HG02973 (cell line): ENCODE measurements around the gene TTC38.
A peak's percentile ranks its signal among the peaks of the same experiment; 100 is the strongest.

Source experiments
- ATAC-seq: cut with Tn5 transposase; IDR thresholded peaks from one replicate; pipeline ENCODE4 v1.9.1; 2021; ENCODE audit warnings: moderate library complexity; ENCODE audit not compliant: unreplicated experiment

The TTC38 gene

DNA sequence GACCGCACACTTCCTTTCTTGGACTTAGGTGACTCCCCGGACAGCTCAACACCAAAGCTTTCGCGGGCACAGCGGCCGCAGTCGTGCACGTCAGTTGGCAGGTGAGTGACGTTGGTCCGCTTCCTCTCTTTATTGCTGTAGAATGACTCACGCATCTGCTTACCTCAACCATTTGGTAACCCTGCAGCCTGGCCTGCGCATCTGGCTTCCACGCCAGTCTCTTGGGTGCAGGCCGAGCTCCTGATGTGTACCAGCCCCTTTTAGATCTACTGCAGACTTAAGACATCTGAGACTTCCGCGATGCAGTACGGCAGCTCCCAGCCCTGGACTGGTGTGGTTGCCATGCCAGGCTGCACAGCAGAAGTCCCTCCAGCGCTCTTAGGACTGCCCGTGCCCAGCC, 55.4 kb downstream of the TTC38 start:
- no peak for ATAC-seq

DNA sequence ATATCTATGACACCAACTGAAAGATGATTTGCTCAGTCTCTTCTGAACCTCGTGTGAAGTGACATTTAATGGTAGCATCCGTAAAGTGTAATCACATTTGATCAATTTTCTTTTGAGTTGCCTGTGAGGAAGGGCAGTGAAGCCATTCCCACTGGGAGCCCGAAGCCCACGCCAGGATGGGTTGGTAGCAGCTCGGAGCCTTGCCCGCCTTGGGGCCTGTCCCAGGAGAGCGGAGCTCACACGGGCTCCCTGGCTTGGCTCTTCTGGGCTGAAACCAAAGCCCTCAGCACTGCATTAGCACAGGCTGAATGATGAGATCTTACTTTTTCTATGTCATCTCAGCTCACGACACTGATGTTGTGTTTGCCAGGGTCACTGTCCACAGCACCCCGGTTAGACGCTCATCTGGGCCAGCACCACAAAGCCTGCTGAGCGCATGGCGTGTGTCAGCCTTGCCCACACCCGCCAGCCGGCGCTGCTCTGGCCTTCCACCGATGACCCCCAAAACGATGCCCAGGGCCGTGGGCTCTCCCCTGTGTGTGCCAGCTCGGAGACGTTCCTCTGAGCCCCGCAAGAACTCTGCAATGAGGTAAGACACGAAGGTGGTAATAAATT, 58.4 kb downstream of the TTC38 start:
- no peak for ATAC-seq

DNA sequence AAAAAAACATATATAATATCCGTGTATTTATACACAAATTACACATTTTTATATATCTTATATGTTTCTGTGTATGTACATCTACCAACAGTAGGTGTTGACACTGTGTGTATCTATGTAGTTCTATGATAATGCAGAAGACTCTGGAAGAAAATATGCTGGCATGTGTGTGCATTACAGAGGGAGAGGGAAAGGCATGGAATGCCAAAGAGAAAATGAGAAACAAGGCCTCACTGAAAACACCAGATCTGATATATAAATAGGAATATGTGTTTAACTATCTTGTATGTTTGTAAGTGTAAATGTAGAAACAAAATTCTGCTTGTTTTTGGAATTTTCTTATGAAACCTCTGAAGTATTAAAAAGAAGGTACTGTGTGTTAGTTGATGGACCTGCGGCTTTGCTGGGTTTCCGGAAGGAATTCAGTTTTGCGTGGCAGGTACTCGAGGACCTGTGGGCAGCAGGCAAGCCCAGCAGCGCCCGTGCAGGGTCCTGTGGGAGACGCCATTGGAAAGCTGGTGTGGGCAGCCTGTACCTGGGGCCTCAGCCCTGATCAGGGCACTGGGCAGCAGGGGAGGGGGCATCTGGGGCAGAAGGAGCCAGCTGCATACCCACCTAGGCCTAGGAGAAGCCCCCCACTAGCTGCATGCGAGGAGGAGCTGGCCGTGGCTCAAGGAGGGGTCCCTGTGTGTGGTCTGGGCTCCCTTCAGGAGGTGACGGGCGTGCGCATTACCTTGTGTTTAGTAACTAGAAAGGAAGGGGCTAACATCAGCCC, 60.1 kb downstream of the TTC38 start:
- ATAC-seq: no peak

DNA sequence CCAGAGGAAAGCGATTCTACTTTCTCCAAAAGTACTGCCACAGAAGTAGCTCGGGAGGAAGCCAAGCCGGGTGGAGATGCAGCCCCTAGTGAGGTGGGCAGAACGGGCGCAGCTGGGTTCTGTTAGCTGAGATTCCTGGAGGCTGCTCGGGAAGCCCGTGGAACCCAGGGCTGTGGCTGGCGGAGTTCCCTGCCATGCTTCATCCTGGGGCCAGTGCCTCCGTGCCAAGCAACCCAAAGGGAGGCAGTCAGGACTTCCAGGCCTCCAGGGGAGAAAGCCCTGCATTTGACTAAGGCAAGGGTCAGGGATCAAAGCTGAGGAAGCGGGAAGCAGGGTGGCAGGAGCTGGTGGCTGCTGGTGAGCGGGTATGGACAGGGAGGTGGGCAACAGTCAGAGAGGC, 61.0 kb downstream of the TTC38 start:
- no peak for ATAC-seq

DNA sequence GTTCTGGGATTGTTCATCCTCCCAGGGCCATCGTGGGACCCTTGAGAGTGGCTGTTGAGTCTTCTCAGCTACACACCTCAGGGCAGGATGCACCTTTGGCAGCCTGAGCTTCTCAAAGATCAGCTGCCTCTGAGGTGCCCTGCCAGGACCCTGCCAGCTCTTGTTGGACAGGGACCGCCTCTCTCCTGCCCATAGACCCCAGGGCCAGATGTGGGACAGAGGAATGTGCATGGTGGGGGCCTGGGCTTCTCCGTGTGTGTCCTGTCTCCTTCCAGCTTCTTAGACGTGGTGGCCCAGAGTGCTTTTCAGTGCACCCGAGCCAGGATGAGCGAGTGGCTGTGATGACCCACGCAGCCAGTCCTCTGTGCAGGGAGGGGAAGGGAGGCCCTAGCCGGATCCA, 61.8 kb downstream of the TTC38 start:
- no peak for ATAC-seq

DNA sequence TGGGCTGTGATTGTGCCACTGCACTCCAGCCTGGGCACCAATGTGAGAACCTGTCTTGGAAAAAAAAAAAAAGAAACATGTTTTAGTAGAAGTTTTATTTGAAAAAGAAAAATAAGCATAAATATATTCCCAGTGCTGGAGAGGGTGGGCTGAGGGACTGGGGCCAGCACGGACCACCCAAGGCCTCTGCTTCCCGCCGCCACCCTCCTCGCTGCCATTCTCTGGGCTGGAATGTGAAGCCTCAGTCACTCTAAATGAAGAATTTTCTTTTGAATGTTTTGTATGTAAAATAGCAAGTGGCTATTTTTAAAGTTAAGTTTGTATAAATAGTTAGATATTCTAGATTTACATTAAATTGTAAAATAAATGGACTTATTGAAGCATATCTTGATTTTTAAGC, 62.6 kb downstream of the TTC38 start:
- no peak for ATAC-seq

DNA sequence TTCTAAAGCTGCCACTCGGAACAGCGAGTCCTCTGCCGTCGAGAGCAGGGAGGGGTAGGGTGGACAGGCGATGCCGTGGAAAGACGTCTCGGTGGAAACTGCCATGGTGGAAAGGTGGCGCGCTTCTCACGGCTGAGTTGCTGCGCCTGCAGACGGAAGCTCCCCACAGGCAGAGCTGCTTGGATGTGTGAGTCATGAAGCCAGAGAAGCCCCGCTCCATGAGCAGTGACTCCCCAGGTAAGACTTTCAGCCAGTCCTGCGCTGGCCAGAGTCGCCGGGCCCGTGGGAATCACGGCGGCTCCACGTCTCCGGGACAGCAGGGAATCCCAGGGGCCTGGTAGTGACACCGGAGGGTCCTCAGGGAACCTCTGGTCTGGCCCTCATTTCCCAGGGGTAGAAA, 63.7 kb downstream of the TTC38 start:
- no peak for ATAC-seq

DNA sequence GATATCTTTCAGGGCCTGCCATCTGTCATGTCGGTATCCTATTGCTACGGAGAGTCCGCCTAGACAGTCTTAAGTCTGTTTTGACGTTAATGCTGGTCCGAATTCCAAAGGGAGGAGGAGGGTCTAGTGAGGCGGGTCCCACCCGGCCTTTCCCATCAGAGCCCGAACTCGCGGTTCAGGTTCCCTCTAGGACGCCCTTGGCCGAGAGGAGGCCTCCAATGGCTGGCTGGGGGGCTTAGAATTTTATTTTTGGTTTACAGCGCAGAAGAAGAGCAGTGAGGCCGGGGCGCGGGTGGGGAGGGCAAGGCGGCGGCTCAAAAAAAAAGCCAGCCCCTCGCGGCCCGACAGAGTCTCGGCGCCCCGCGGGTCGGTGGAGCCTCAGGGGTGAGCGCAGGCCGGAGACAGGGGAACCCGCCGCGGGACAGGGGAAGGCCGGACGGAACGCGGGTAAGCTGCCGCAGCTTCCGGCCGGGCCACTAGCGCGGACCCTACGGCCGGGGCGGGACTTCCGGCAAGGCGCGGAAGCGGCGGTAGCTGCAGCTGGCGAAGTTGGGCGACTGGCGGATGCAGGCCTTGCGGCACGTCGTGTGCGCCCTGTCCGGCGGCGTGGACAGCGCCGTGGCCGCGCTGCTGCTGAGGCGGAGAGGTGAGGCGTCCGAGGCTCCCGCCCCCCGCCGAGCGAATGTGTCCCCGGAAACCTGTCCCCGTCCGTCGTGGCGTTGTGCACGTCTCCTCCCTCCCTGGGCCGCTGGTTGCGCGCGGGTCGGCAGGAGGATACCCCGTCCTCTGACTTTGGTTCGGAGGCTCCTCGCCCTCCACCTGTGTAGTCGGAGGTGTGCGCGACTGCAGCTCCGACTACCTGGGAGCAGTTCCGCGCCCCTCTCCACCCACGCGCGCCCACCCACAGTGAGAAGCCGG, 67.7 kb downstream of the TTC38 start, which contains the start of gene TRMU:
Gene TRMU (plus strand): TSS at position 514 of the 918 bp plus-strand sequence. CDS start 51 bp downstream, at position 565.
- peak; percentile 81 for ATAC-seq

DNA sequence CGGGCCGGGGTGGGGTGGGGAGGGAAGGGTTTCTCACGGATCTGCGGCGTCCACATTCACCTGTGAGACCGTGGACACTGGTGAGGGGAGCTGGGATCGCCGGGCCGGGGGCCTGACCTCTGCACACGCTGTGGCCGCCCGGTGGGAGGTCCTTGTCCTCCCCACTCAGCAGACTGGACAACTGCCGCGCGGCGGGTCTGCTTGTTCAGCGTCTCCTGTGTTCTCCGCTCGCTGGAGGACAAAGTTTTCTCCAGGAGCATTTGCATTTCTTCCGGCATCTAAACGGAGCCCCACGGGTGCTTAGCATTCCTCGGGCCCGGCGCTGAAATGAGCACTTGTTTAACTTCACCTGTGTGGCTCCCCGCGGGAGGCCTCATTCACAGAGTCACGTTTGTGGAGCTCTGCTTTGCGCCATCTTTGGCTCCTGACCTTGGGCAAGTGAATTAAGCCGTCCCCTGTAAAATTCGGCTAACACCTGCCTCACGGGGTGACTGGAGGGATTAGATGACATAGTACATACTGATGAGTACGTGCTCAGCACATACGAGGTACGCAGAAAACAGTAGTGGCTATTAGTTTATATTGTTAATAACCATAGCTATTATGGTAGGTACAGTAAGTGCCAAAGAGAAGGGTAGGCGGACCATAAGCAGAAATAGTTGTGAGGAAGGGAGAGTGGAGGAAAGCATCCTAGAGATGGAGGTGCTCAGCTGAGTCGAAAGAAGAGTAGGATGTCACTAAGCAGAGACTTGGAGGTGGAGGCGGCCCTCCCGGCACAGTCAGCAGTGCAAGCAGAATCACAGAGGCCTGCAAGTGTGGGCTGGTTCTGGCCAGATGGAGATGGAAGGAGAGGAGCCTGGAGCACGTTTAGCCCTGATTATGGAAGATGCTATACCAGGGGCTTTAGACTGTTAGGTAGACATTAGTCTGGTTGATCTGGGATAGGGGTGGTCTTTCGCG, 68.6 kb downstream of the TTC38 start:
- ATAC-seq: no peak

DNA sequence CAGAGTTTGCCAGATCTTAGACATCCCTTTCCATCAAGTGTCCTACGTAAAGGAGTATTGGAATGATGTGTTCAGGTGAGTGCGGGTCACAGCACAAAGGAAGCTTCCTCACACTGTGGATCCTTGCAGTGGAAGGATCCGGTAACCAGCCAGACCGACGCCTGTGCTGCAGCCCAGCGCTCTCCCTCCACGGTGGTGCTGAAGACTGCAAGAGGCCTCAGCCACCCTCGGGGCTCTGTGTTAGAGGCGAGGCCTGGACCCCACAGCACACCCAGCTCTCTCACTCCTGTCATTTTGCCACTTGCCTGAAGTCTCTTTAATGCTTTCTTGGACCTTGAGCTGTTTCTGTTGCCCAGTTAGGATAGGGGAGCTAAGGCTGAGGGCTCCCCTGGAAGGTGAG, 70.1 kb downstream of the TTC38 start:
- ATAC-seq: no peak

DNA sequence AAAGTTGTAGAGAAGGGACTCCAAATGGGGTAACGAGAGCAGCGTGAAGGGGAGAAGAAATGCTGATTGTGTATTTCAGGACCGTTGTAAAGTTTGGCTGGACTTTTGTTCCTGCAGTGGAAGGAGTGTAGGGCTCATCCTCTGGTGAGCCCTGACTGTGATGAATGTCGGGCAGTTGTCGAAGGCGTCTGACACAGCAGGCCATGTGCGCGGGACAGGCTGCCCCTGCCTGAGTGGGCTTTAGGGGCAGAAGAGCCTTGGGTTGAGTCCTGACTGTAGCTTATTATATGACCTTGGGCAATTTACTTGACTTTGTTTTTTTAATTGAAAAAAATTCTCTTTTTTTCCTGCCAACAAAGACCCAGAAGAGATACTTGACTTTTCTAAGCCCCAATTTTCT, 70.8 kb downstream of the TTC38 start:
- ATAC-seq: no peak

DNA sequence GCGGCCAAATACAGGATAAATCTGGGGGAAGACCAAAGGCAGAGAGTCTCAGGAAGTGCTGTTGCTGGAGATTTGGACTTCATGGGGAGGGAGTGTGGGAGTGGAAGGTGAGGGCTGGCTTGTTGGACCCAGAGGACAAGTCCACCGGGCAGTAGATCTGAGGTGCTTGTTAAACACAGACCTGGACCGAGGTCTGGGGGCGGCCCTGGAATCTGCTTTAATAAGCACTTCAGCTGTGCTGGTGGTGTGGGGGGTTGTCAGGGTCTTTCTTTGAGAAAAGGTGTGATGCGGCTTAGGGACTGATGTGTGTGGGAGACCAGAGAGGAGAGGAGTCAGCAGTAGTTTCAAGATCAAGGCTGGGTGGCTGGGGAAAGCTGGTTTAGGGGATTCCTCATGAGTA, 72.1 kb downstream of the TTC38 start:
- ATAC-seq: no peak

DNA sequence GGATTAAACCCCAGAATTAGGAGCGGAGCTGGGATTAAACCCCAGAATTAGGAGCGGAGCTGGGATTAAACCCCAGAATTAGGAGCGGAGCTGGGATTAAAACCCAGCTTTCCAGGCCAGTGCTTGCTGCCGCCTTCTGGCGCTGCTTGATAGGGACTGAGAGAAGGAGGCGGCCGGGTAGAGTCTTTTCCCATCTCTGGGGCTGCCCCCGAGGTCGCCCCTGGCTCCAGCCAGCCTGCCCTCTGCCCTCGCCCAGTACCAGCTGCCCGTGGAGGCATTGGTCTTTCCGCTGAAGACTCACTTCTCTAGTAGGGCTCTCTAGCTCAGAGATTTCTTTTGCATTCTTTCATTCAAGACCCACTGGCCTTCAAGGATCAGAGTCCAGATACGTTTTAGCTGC, 72.9 kb downstream of the TTC38 start:
- ATAC-seq: no peak
